ENCODE measurements around the gene RGS12.

RGS12 gene

GRCh38 chr4:3280466-3280865 is 12.4 kb upstream of the RGS12 start:
- no peak for DNase-seq

GRCh38 chr4:3283483-3283882 is 9.3 kb upstream of the RGS12 start:
- DNase-seq = no peak

- peak; percentile 52 to 87 for DNase-seq
These were observed 8.9 kb upstream of the RGS12 start for GRCh38 chr4:3283916-3284315.

GRCh38 chr4:3284734-3285557 is 7.9 kb upstream of the RGS12 start:
- no peak for DNase-seq

- no peak for DNase-seq
These were observed 7.1 kb upstream of the RGS12 start for GRCh38 chr4:3285558-3286334.

- no peak for DNase-seq
These were observed 6.3 kb upstream of the RGS12 start for GRCh38 chr4:3286335-3287175.

GRCh38 chr4:3287271-3287971 is 5.4 kb upstream of the RGS12 start:
- DNase-seq = no peak

- no peak for DNase-seq
These were observed 4.8 kb upstream of the RGS12 start for GRCh38 chr4:3287972-3288570.

GRCh38 chr4:3288571-3289094 is 4.2 kb upstream of the RGS12 start:
- no peak for DNase-seq

- DNase-seq = no peak
These were observed 2.3 kb upstream of the RGS12 start for GRCh38 chr4:3290476-3290875.

GRCh38 chr4:3290889-3291321 is 1.9 kb upstream of the RGS12 start:
- DNase-seq = no peak

GRCh38 chr4:3291411-3291968 is 1.3 kb upstream of the RGS12 start:
- peak in 1 of 2 experiments; percentile 60 for DNase-seq

GRCh38 chr4:3291969-3292570 is 751 bp upstream of the RGS12 start:
- no peak for DNase-seq

GRCh38 chr4:3293401-3294391 is 875 bp downstream of the RGS12 start:
- no peak for DNase-seq

GRCh38 chr4:3294401-3295241 is 1.8 kb downstream of the RGS12 start:
- no peak for DNase-seq

GRCh38 chr4:3295837-3296624 is 3.2 kb downstream of the RGS12 start:
- DNase-seq = no peak

GRCh38 chr4:3296651-3297050 is 3.8 kb downstream of the RGS12 start:
- DNase-seq = no peak
